VCaP (cell line): Measurements from ENCODE around the gene C16orf96.

Experiments
- H3K27ac ChIP-seq: fragments of 450-650 bp; 2 replicates; pipeline ENCODE4 v1.5.1; 2017
- TF ChIP-seq, protein P1 (sequence below): fragments of 450-650 bp; conservative IDR thresholded peaks from 2 replicates; pipeline ENCODE4 v1.5.1; 2017; ENCODE audit warnings: mild to moderate bottlenecking, moderate library complexity

The C16orf96 gene

DNA sequence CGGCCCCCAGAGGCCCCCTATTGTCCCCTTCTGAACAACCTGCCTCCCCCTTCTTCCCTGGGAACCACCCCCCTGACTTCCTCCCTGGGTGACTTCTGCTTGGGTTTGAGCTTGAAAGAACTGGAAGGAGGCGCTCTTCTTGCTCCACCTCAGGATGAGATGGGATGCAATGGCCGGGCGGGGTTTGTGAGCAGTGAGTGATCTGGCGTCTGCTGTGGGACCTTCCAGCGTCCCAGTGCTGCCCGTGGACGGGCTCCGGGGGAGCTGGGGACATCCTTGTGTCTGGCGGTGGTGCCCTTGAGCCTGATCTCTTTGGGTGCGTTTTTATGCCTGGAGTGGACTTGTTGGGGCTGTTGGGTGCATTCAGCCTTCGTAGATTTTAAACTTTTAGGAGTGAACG lies 80.1 kb downstream of the C16orf96 start:
- TF ChIP-seq, protein P1, sequence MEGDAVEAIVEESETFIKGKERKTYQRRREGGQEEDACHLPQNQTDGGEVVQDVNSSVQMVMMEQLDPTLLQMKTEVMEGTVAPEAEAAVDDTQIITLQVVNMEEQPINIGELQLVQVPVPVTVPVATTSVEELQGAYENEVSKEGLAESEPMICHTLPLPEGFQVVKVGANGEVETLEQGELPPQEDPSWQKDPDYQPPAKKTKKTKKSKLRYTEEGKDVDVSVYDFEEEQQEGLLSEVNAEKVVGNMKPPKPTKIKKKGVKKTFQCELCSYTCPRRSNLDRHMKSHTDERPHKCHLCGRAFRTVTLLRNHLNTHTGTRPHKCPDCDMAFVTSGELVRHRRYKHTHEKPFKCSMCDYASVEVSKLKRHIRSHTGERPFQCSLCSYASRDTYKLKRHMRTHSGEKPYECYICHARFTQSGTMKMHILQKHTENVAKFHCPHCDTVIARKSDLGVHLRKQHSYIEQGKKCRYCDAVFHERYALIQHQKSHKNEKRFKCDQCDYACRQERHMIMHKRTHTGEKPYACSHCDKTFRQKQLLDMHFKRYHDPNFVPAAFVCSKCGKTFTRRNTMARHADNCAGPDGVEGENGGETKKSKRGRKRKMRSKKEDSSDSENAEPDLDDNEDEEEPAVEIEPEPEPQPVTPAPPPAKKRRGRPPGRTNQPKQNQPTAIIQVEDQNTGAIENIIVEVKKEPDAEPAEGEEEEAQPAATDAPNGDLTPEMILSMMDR: no peak
- no peak overlapping the region for H3K27ac ChIP-seq

DNA sequence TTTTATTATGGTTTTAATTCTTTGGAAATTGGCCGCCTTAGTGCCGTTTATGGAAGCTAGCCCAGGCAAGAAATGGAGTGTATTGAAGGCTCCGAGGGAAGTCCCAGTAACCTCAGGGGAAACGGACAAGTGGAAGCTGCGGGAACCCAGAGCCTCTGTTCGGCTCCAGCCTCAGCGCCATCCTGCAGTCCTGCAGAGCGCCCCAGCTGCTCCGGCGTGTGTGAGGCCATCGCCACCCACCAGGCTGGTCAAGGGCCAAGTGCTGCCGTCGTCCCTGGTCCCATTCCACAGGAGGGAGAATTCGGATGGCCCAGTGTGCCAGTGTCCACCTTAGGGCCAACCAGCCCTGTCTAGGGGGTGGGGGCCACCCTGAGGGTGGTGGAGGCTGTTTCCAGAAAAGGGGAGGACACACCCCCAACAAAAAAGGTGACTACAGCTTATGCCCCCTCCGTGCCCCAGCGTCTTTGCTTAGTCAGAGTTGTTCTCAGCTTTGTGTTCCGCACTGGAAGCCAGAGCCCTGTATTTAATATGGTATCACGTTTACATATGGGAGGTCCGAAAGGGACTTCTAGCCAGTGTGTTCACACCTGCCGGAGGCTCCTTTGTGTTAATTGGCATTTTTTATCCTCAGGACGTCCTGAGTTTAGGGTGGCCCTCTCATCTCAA lies 81.5 kb downstream of the C16orf96 start:
- TF ChIP-seq, protein P1: no peak
- no peak overlapping the region for H3K27ac ChIP-seq

DNA sequence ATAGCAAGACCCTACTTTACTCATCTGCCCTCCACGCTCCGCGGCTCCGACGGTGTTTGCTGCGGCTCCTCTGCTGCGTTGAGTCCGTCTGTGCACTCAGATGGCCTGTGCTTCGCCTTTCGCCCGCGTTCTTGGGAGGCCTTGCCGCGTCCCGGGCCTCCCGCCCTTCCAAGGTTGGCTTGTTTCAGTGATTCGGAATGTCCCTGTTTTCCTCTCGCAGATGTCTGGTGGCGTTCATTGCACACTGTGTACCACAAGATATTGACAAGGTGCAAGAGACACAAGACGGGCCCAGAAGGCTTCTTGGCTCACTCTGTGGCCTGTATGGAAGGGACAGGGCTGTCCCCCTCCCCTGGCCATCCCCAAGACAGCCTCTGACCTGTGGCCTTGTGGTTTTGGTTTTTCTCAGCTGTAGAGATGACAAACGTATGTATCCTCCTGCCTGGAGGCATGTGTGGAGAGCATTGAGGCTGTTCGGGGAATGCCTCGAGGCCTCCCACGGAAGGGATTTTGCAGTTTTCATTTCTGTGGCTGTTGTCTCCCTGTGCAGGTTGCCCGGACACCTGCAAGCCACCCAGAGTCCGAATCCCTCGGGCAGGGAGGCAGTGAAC lies 83.9 kb downstream of the C16orf96 start:
- TF ChIP-seq, protein P1: no peak
- H3K27ac ChIP-seq: no peak overlapping the region

DNA sequence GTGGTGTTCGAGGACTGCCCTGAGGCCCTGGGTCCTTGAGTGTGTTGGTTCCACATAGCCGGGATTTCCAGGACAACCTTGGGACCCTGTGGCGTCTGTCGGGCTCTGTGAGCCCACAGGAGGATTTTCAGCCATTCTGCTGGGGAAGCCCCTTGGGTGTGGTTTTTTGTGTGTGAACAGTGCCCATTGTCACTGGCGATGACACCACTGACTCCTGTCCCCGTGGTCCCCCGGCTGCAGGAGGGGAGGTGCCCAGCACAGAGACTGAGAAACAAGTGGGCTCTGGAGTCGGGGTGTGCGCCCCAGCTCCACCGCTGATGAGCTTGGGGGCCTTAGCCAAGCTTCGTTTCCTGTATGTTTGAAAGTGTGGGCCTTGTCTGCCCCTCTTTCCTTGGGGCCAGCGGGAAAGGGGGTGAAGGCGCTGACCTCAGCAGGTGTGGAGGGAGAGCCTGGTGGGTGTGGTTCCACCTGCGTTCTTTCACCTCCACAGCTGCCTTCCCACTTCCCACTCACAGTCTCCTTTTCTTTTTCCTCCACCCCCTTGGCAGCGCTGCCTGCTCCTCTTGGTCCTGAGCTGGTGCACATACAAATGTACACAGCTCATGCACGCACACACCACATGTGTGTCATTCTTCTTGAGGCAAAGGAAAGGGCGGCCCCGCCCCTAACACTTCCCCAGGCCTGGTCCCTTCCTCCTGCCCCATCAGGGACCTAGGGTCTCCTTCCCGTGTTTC lies 84.6 kb downstream of the C16orf96 start:
- no peak overlapping the region for H3K27ac ChIP-seq
- TF ChIP-seq, protein P1: no peak

DNA sequence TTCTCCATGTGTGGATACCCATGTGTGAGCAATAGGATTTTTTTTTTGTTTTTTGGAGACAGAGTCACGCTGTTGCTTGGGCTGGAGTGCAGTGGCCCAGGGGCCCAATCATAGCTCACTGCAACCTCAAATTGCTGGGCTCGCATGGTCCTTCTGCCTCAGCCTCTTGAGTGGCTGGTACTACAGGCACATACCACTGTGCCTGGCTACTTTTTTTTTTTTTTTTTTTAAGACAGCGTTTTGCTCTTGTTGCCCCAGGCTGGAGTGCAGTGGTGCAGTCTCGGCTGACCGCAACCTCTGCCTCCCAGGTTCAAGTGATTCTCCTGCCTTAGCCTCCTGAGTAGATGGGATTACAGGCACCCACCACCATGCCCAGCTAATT lies 85.2 kb downstream of the C16orf96 start:
- TF ChIP-seq, protein P1: no peak
- no peak overlapping the region for H3K27ac ChIP-seq

DNA sequence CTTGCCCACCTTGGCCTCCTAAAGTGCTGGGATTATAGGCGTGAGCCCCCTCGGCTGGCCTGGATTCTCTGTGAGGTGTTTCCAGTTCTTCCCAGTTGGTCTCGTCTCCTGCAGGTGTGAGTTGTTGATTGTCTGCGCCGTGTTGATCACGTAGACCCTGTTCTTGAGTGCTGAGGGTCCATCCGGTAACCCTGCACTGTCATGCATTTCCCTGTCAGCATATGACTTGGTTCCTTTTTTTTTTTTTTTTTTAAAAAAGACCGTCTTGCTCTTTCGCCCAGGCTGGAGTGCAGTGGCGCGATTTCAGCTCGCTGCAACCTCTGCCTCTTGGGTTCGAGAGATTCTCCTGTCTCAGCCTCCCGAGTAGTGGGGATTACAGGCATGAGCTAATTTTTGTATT lies 85.8 kb downstream of the C16orf96 start:
- H3K27ac ChIP-seq: no peak overlapping the region
- TF ChIP-seq, protein P1: no peak

DNA sequence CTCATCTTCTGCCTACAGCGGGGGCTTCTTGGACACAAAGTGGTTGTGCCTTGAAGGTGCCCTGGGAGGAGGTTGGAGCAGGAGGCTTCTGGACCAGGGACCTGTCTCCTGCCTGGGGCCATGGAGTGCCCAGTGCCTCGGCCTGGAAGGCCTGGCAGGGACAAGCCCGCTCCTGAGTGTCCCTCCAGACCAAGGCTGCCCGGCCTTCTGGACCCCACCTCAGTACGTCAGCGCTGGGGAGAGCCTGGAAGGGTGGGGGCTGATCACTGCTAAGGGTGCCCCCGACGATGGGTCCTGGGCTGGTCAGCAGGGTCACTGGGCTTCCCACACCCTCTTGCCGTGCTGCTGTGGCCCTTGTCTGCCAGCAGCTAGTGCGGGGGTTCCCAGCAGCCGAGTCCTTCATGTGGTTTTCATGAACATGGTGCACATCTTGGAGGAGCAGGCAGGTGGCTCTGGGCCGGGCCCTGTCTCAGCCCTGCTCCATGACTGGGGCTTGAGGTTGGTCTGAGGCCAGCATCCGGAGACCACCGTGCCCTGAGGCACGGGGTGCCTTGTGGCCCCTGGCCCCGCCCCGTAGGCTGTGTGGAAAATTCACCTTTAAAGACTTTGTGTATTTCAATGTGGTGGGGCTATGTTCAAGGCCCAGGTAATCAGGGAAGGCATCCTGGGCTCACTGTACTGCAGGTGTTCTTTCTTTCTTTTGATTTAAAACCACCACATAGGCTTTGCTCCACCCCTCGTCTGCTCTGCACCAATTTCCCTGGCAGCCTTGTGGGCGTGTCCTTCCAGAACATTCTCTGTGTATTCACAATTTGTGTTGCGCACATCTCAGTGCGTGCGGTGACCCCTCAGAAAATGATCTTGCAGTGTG lies 90.9 kb downstream of the C16orf96 start:
- TF ChIP-seq, protein P1: no peak
- no peak overlapping the region for H3K27ac ChIP-seq
